Prostate gland (tissue), 2 donors: ENCODE results near the gene R3HDM2. TPM values are rescaled to one million over a fixed set of nuclear protein-coding genes. Genes with fewer than 3 reads are reported as not detected.

Source experiments
- DNase-seq: peaks from one replicate; pipeline ENCODE4 v3.0.0-alpha.2; 2019; ENCODE audit warnings: low spot score
- H3K27ac ChIP-seq, 2 donors: fragments of 200-600 bp; sonication (generic); 2 replicates each; pipeline ENCODE4 v1.5.1; 2017 to 2019
- H3K27me3 ChIP-seq: fragments of 200-600 bp; sonication (generic); replicated peaks from 2 replicates; pipeline ENCODE4 v1.5.1; 2019; ENCODE audit not compliant: insufficient read depth
- H3K36me3 ChIP-seq, 2 donors: fragments of 200-600 bp; sonication (generic); 1 replicate in 1 of 2; 2 replicates in 1 of 2; pipeline versions ENCODE4 v1.5.1 to v1.8.1; 2017 to 2019
- H3K4me1 ChIP-seq: fragments of 200-600 bp; sonication (generic); replicated peaks from 2 replicates; pipeline ENCODE4 v1.5.1; 2019
- H3K4me3 ChIP-seq, 2 donors: fragments of 200-600 bp; sonication (generic); 2 replicates each; pipeline ENCODE4 v1.5.1; 2017 to 2019
- H3K9me3 ChIP-seq: fragments of 200-600 bp; sonication (generic); 2 replicates; pipeline ENCODE4 v1.5.1; 2017
- POLR2A ChIP-seq: fragments of 450-650 bp; IDR thresholded peaks from one replicate; pipeline ENCODE4 v1.6.1; 2016; ENCODE audit warnings: antibody characterized with exemption, mild to moderate bottlenecking
- POLR2AphosphoS5 ChIP-seq: sonication (generic); formaldehyde crosslinking; IDR thresholded peaks from one replicate; pipeline ENCODE4 v1.6.1; 2017; ENCODE audit warnings: antibody characterized with exemption
- WGBS: methylation state at CpG from one replicate; pipeline ENCODE4 v1.1.5; 2018; 5-methylcytosine and 5-hydroxymethylcytosine counted together
- intact Hi-C: fragments of 100-400 bp; cut with DNase I; formaldehyde crosslinking; loops from one replicate; pipeline ENCODE4 v1.14.2; 2022
- total RNA-seq, 2 donors: library from RNA; depleted of rRNA; stranded (reverse); fragments of >200 nt; gene quantifications; one replicate each; pipeline ENCODE4 v1.1.0, GENCODE V29; 2016
- TF ChIP-seq, protein P1 (sequence below), 4 experiments: fragments of 200-600 bp in 2 of 4; fragments of 450-650 bp in 2 of 4; sonication (generic) in 2 of 4; IDR thresholded peaks; 1 replicate in 3 of 4; 2 replicates in 1 of 4; pipeline ENCODE4 v1.5.1; 2016 to 2019; ENCODE audit warnings: antibody characterized with exemption in 4 of 4, mild to moderate bottlenecking in 2 of 4, moderate library complexity in 2 of 4

Gene R3HDM2
- 10 to 100 TPM; 38.7 to 80.9 TPM for total RNA-seq

DNA sequence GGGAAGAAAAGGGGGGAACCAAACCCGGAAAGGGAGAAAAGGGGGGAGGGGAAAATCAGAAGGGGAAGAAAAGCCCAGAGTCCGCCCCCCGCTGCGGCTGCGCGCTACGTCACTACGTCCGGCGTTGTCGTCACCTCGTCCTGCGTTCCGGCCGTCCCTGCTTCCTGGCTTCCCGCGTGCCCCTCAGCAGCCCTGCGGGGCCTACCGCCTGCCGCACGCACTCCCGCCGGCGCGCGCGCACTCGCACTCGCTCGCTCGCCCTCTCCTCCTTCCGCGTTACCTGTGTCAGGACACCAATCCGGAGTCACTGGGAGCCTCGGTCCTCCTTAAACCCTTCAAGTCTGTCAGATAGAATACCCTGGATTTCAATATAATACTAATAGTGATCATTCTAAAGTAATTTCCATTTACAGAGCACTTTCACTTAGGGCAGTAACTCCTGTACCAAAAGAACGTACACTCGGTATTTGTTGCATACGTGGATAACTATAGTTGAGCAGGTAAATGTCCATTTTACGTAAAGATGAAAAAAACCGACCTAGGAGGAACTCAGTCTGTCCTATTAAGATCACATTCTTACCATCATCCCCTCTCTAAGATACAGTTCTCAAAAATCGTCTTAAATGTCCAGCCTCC is at the start of gene R3HDM2:
R3HDM2 (minus strand) TSS at position 113 of the 636 bp plus-strand sequence. CDS start 120,615 bp downstream, outside the sequence.
- Histone ChIP-seq H3K4me1 (no peaks in the 10 kb centered on the region), H3K36me3 (no peaks in the 10 kb centered on the region), H3K4me3 (peak within 1 kb of the TSS; percentile 72 to 81), H3K27ac (peak within 1 kb of the TSS; percentile 87 to 99), H3K9me3 (no peaks in the 10 kb centered on the region), H3K27me3 (no peaks in the 10 kb centered on the region)
- WGBS, result under 1% methylated on average over 41 of the region's 41 CpGs
- TF ChIP-seq POLR2A, result peak; percentile 92
- TF ChIP-seq POLR2AphosphoS5, result peak; percentile 95
- TF ChIP-seq, protein P1, sequence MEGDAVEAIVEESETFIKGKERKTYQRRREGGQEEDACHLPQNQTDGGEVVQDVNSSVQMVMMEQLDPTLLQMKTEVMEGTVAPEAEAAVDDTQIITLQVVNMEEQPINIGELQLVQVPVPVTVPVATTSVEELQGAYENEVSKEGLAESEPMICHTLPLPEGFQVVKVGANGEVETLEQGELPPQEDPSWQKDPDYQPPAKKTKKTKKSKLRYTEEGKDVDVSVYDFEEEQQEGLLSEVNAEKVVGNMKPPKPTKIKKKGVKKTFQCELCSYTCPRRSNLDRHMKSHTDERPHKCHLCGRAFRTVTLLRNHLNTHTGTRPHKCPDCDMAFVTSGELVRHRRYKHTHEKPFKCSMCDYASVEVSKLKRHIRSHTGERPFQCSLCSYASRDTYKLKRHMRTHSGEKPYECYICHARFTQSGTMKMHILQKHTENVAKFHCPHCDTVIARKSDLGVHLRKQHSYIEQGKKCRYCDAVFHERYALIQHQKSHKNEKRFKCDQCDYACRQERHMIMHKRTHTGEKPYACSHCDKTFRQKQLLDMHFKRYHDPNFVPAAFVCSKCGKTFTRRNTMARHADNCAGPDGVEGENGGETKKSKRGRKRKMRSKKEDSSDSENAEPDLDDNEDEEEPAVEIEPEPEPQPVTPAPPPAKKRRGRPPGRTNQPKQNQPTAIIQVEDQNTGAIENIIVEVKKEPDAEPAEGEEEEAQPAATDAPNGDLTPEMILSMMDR (IDR thresholded peaks at IDR 0.05), result peak in 1 of 4 experiments; percentile 30
- DNase-seq, result peak; percentile 95
- intact Hi-C loops, result no loop called here

DNA sequence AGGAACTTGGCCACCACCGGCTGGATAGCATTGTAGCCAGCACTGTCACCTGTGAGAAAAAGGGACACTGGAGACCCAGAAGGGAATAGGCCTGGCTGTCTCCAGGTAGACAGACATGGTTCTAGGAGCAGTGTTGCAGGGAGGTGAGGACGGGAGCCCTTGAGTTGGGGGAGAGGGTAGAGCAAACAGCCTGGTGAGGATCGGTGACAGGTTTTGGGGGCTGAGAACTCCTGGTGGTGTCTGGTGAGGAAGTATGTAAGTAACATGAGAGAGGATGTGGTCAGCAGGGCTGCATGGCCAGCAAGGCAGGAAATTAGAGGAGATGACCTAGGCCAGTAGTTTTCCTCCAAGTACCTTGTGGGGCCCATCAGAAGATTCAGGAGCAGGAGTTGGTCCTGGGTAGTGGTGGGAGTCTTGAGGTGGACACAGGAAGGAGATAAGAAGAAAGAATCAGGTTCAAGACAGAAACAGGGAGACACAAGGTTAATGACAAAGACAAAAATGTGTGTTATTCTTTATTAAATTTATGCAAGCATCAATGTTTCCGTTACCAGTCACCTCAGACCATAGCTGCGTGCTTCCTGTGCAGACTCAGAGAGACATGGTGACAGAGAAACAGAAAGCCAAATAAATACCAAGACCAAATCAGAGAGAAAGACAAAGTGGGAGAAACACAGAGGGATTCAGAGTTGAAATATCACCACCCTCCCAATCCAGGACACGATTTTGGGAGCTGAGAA is 48.7 kb upstream of the R3HDM2 start, which contains the start of gene ARHGAP9:
ARHGAP9 (minus strand) TSS at position 491 of the 740 bp plus-strand sequence; CDS start at position 31, 460 bp downstream.
- H3K27ac ChIP-seq, result no peak within 1 kb of the TSS
- no peak for DNase-seq
- intact Hi-C loops, result no loop called here
- WGBS, result 77% methylated on average over 6 of the region's 6 CpGs
- H3K27me3 ChIP-seq, result peaks cover 4% of the 10 kb centered on the region
- TF ChIP-seq POLR2A (no peak), POLR2AphosphoS5 (no peak)
- TF ChIP-seq, protein P1 (IDR thresholded peaks at IDR 0.05), result no peak
- H3K4me1 ChIP-seq, result peaks cover 13% of the 10 kb centered on the region
- H3K4me3 ChIP-seq, result no peak within 1 kb of the TSS
- no peaks in the 10 kb centered on the region for H3K36me3 ChIP-seq
- no peaks in the 10 kb centered on the region for H3K9me3 ChIP-seq

DNA sequence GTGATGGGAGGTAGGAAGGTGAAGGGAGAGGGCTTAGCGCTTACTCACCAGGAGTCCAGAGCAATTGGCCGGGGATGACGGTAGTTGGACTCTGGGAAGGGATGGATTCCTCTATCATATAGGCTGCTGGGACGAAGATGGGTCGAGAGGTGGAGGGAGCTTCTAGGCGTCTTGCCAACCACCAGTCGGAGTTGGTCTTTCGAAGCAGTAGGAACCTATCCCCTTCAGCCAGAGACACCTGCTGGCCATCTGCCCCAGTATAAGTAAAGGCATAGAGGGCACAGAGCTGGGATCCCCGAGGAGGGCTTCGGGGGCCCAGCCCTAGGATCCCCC is 48.2 kb upstream of the R3HDM2 start:
- H3K27ac ChIP-seq, result no peak overlapping the region
- TF ChIP-seq POLR2A (no peak), POLR2AphosphoS5 (no peak)
- TF ChIP-seq, protein P1 (IDR thresholded peaks at IDR 0.05), result no peak

DNA sequence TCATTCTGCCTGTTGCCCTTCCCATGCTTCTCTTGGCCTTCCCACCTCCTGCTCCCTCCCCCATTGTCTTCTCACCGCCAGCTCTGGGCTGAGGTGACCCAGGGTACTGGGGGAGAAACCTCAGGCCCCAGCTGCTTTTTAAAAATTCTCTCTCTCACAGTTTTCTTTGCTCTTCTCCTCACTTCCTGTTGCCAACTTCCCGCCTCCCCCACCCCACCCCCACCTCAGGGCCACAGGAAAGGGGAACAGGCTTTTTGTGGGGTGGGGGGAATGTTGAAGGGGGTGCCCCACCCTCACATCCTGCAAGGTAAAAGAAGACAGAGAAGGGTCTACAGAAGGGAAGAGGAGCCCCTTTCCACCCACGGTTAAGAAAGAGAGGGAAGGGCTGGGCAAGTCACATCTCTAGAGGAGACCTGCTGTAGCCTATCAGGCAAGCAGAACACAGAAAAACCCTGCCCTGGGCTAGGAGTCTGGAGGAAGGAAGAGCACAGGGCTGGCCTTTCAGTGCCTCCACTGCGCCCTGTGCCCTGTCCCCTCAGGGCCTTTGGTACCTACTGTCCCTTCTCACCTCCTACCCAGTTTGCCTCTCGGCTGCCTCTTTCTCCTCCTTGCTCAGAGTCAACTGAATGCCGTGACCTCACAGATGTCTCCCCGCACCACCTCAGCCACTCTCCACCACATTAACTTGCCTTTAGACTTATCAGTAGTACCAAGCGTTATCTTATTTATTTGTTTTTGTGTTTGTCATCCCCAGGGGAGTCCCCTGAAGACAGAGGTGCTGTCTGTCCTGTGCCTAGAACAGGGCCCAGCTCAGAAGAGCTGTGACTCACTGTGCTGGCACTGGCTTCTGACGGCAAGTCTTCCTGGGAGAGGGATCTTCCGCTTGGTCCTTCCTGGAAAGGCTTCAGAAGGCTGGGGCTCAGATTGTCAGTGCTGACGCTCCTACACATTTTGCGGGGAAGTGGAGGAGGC is 47.2 kb upstream of the R3HDM2 start:
- no peaks in the 10 kb centered on the region for H3K36me3 ChIP-seq
- peaks cover 13% of the 10 kb centered on the region for H3K4me1 ChIP-seq
- H3K27me3 ChIP-seq, result peaks cover 6% of the 10 kb centered on the region
- no peak for DNase-seq
- WGBS, result 71% methylated on average over 12 of the region's 12 CpGs
- H3K4me3 ChIP-seq, result peak overlapping the region; percentile 3 to 8
- intact Hi-C loops, result no loop called here
- H3K27ac ChIP-seq, result no peak overlapping the region
- H3K9me3 ChIP-seq, result no peaks in the 10 kb centered on the region
- TF ChIP-seq POLR2A (no peak), POLR2AphosphoS5 (no peak)
- TF ChIP-seq, protein P1 (IDR thresholded peaks at IDR 0.05), result no peak

More for the DNA sequence above, 48.2 kb upstream of the R3HDM2 start:
- intact Hi-C loops, result no loop called here
- DNase-seq, result no peak
- H3K4me3 ChIP-seq, result no peak overlapping the region
- no peaks in the 10 kb centered on the region for H3K9me3 ChIP-seq
- peaks cover 13% of the 10 kb centered on the region for H3K4me1 ChIP-seq
- 85% methylated on average over 10 of the region's 10 CpGs for WGBS
- no peaks in the 10 kb centered on the region for H3K36me3 ChIP-seq
- H3K27me3 ChIP-seq, result peaks cover 6% of the 10 kb centered on the region
